SH-SY5Y (cell line): Measurements from ENCODE around the gene ARL6IP4.

Source experiments
- GATA2 ChIP-seq: IDR thresholded peaks from 2 replicates; pipeline ENCODE4 v1.6.1; 2011; ENCODE audit warnings: mild to moderate bottlenecking, low read depth, low read length
- GATA3 ChIP-seq: IDR thresholded peaks from 2 replicates; pipeline ENCODE4 v1.6.1; 2011; ENCODE audit warnings: low read depth, mild to moderate bottlenecking, low read length, moderate library complexity

DNA sequence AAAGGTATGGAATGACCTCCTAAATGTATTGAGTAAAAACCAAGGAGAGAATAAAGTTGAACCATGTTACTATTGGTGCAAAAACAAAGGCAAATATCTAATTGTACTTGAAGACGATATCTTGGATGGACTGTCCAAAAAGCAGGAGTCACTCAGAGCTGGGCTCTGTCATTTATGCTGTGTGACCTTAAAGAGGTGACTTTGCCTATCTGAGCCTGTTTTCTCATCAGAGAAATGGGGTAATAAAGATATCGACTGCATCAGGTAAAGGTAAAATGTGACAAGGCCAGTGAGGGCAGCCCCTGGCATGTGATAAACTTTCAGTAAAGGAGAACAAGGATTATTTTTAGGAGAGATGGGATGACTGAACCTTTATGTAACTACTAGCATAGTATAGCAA lies 12.4 kb upstream of the ARL6IP4 start:
- no peak for TF ChIP-seq GATA2
- no peak for TF ChIP-seq GATA3
